Ovary (tissue), 9 donors: Measurements from ENCODE around the gene TLR6. TPM values are rescaled to one million over a fixed set of nuclear protein-coding genes. Genes with fewer than 3 reads are reported as not detected.

ENCODE experiments used
- DNase-seq, 5 donors: peaks; one replicate each; pipeline ENCODE4 v3.0.0-alpha.2; 2019 to 2020
- H3K27ac ChIP-seq, 2 donors: fragments of 200-600 bp; one replicate each; pipeline versions ENCODE4 v1.5.1 to v1.8.0; 2019 to 2022
- H3K27me3 ChIP-seq: fragments of 200-600 bp; one replicate; pipeline ENCODE4 v1.8.0; 2022
- H3K36me3 ChIP-seq: fragments of 200-600 bp; sonication (generic); one replicate; pipeline ENCODE4 v1.5.1; 2019
- H3K4me1 ChIP-seq: one replicate; pipeline ENCODE4 v1.8.1; 2013; ENCODE audit warnings: mild to moderate bottlenecking, moderate library complexity; ENCODE audit not compliant: insufficient read depth
- H3K4me3 ChIP-seq: fragments of 200-600 bp; sonication (generic); one replicate; pipeline ENCODE4 v1.5.1; 2017
- H3K9me3 ChIP-seq, 2 donors: fragments of 200-600 bp in 1 of 2; sonication (generic) in 1 of 2; one replicate each; pipeline versions ENCODE4 v1.5.1 to v1.8.1; 2013 to 2019; ENCODE audit warnings: mild to moderate bottlenecking in 1 of 2, moderate library complexity in 1 of 2
- CTCF ChIP-seq, 3 donors: fragments of 450-650 bp in 2 of 3; fragments of 200-600 bp in 1 of 3; IDR thresholded peaks; one replicate each; pipeline versions ENCODE4 v1.5.1 to v1.8.0; 2016 to 2022; ENCODE audit warnings: antibody characterized with exemption in 3 of 3, mild to moderate bottlenecking in 1 of 3
- EP300 ChIP-seq: sonication (generic); formaldehyde crosslinking; IDR thresholded peaks from one replicate; pipeline ENCODE4 v1.6.1; 2017; ENCODE audit warnings: antibody characterized with exemption
- POLR2A ChIP-seq: fragments of 450-650 bp; IDR thresholded peaks from one replicate; pipeline ENCODE4 v1.6.1; 2017; ENCODE audit warnings: antibody characterized with exemption, mild to moderate bottlenecking, moderate library complexity
- WGBS, 3 donors: extraction: QIAGEN DNeasy Blood & Tissue Kit in 1 of 3; methylation state at CpG; one replicate each; pipeline versions ENCODE4 v1.1.5 to v1.1.7; 2013 to 2017; 5-methylcytosine and 5-hydroxymethylcytosine counted together
- intact Hi-C, 4 donors: fragments of 100-400 bp; cut with DNase I; formaldehyde crosslinking; loops; one replicate each; pipeline versions ENCODE4 v1.11.0 to v1.15.1; 2022 to 2023
- polyA plus RNA-seq, 2 donors: library from polyadenylated mRNA; stranded (reverse); fragments of 200-250 nt in 1 of 2; fragments of 350-450 nt in 1 of 2; fragmentation: Illumina TruSeq in 1 of 2; extraction: RNeasy Lipid Tissue Mini Kit (QIAGEN cat#74804) in 1 of 2; gene quantifications; one replicate each; pipeline ENCODE4 v1.2.3, GENCODE V29; 2013 to 2014
- total RNA-seq, 7 donors: library from RNA; depleted of rRNA in 2 of 7; stranded (reverse); fragments of >200 nt in 2 of 7; fragmentation: NEBNext Ultra II Directional in 3 of 7; extraction: Animal tissue kit (Norgen Biotek cat#: 25700) in 3 of 7; gene quantifications; one replicate each; pipeline versions ENCODE4 v1.1.0 to v1.2.4, GENCODE V29; 2016 to 2023
- donor health status: DM: no; HTN: no; CAD: no; lungs with moderate emphysema.
- donor health status: DM: no; HTN: no; CAD: no.
- donor health status: Bipolar disorder and iron deficiency.
- donor health status: DM: yes; HTN: yes; CAD: no.
- donor health status: DM: no; HTN: no; CAD: no.
- donor health status: DM: yes; HTN: yes; CAD: no.

Gene TLR6
- total and polyA plus RNA-seq, 9 donors: 0.52 to 5.0 (median 2.6) TPM

GRCh38 chr4:38803833-38804653 lies 52.6 kb downstream of the TLR6 start:
- no peak for TF ChIP-seq CTCF (IDR thresholded peaks at IDR 0.05)
- no peak for TF ChIP-seq POLR2A
- no peak for TF ChIP-seq EP300
- peaks cover 4% of the 10 kb centered on the region for H3K4me1 ChIP-seq
- 12 to 18% (median 14%) methylated on average over 6 of the region's 6 CpGs for WGBS, 3 donors

GRCh38 chr4:38802561-38803355 lies 53.9 kb downstream of the TLR6 start:
- H3K4me1 ChIP-seq: peaks cover 4% of the 10 kb centered on the region
- WGBS, 3 donors: 75 to 89% (median 76%) methylated on average over 15 of the region's 15 CpGs
- H3K36me3 ChIP-seq: no peaks in the 10 kb centered on the region
- H3K27me3 ChIP-seq: no peaks in the 10 kb centered on the region
- intact Hi-C loops: no loop called here
- no peak overlapping the region for H3K4me3 ChIP-seq
- TF ChIP-seq EP300 (no peak), CTCF (IDR thresholded peaks at IDR 0.05) (no peak), POLR2A (no peak)
- no peak overlapping the region for H3K27ac ChIP-seq
- peaks cover 0 to 23% of the 10 kb centered on the region in 2 donors for H3K9me3 ChIP-seq
- no peak for DNase-seq

More at GRCh38 chr4:38803833-38804653, 52.6 kb downstream of the TLR6 start:
- DNase-seq: no peak
- Histone ChIP-seq H3K27ac (peak overlapping the region; percentile 26 to 68), H3K36me3 (no peaks in the 10 kb centered on the region), H3K9me3 (peaks cover 0 to 20% of the 10 kb centered on the region in 2 donors), H3K4me3 (peak overlapping the region; percentile 37), H3K27me3 (no peaks in the 10 kb centered on the region)
- intact Hi-C loops: no loop called here

- H3K27ac ChIP-seq: no peak overlapping the region
- TF ChIP-seq POLR2A (no peak), EP300 (no peak), CTCF (IDR thresholded peaks at IDR 0.05) (no peak)
- H3K4me3 ChIP-seq: no peak overlapping the region
- no peaks in the 10 kb centered on the region for H3K36me3 ChIP-seq
- H3K27me3 ChIP-seq: no peaks in the 10 kb centered on the region
- DNase-seq: no peak
- intact Hi-C loops: no loop called here
- H3K9me3 ChIP-seq: peaks cover 5 to 23% of the 10 kb centered on the region in 2 donors
- H3K4me1 ChIP-seq: peaks cover 4% of the 10 kb centered on the region
- 88 to 97% (median 93%) methylated on average over 3 of the region's 3 CpGs for WGBS, 3 donors
These were observed 55.6 kb downstream of the TLR6 start for GRCh38 chr4:38800961-38801450.

- 77 to 97% (median 95%) methylated on average over 2 of the region's 2 CpGs for WGBS, 3 donors
- Histone ChIP-seq H3K36me3 (no peaks in the 10 kb centered on the region), H3K27ac (no peak overlapping the region), H3K4me3 (no peak overlapping the region), H3K27me3 (no peaks in the 10 kb centered on the region), H3K9me3 (peaks cover 5 to 23% of the 10 kb centered on the region in 2 donors), H3K4me1 (peaks cover 4% of the 10 kb centered on the region)
- no peak for DNase-seq
- intact Hi-C loops: no loop called here
- TF ChIP-seq EP300: no peak
- no peak for TF ChIP-seq CTCF (IDR thresholded peaks at IDR 0.05)
- TF ChIP-seq POLR2A: no peak
These were observed 56.3 kb downstream of the TLR6 start for GRCh38 chr4:38800366-38800765.
